ENCODE measurements around the gene PELI2.

- TF ChIP-seq CTCF (IDR thresholded peaks at IDR 0.05 in 4 of 5, conservative IDR thresholded peaks at IDR 0.05 in 1 of 5) (no peak), POLR2A (IDR thresholded peaks at IDR 0.05) (no peak)
Measured at GRCh38 chr14:56183631-56184157, 65.5 kb downstream of the PELI2 start.
